GM21576 (cell line): ENCODE results near the gene TMEM181.

Experiments used
- ATAC-seq: cut with Tn5 transposase; IDR thresholded peaks from one replicate; pipeline ENCODE4 v1.9.1; 2021; ENCODE audit warnings: mild to moderate bottlenecking, moderate library complexity; ENCODE audit not compliant: unreplicated experiment

TMEM181 gene

DNA sequence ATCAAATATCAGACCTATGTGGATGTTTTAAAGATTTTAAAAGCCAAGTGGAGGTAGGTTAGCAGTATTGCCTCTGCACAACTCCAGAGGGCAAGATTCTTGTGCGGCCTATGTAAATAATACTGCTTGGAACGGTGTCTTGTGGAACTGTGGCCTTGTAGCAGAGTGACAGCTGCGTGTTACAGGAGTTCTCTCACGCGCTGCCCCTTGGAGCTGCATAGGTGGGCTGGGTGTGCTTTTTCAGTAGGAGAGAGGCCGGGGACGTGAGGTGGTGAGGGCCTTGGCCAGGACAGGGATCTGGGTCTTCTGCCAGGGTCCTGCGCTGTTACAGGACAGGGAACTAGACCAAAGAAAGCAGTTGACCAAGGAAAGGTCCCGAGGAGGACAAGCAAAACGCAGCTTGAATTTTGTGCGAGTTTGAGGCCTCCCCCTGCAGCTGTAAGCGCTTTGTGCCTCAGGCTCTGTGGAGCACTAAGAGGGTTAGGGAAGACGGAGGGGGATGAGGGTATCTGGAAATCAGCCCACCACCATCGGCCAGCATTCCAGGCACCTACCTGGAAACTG is 1.5 kb downstream of the TMEM181 start:
- ATAC-seq: no peak

DNA sequence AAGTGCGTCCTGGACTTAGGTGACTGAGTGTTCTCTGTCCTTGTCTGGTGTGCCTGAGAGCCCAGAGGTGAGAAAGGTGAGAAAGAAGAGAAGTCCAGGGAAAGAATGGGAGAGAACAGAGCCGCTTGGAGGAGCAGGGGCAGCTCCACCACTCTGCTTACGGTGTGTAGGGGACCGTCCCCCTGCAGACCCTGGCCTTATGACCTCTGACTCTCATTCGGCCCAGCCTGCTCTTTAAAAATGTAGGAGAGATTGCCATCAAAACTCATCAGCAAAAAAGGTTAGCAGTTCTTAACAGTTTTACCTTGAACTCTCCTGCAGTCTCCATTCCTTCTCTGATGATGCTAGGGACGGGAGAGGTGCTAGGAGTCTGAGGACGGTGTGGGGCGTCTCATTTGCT is 2.0 kb downstream of the TMEM181 start:
- ATAC-seq: no peak

DNA sequence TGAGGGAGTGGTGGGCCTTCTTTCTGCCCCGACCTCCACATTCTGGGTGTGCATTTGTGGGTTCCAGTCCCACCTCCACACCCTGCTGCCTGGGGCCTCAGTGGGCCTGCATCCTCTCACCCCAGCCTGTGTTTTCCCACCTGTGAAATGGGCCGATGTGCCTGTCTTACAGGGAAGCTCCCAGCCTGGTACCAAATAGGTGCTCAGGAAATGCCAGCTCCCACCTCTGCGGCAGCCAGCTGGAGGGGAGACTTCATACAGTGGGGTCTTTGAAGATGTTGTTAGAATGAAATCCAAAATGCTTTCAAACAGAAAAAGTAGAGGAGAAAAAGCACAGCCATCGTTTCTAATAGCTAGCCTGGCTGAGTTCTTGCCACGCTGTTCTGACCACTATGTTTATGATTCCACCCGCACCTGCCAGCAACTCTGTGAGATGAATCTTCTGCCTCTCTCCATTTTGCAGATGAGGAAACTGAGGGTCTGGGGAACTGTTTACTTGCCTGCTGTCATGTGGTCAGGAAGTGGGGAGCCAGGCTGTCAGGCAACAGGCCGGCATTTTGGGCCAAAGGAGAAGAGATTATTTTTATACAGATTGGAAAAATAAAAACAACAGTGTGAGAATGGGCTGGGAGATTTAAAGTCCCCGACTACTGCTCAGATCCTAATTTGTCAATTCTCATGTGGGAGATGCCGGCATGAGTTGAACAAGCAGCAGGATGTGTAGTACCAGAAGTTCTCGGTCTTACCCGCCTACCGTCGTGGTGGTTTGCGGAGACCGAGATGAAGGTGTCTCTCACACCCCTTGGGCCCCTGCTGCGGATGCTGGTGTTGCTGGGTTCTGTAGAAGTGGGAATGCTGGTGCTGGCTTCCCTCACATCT is 4.6 kb downstream of the TMEM181 start:
- no peak for ATAC-seq

DNA sequence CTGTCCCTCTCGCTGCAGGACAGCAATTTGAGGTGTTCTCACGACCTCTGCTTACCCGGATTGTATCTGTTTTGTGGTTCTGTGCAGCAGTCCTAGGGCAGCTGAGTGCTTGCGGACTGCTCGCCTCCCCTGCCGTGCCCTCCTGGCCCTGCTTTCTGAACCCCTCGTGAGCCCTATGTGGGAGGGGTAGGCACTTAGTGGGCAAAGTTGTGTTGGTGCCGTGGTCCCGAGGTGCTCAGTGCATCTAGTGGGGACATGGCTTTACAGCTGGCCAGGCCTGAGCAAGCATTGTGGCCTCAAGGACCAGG is 5.2 kb downstream of the TMEM181 start:
- ATAC-seq: no peak

DNA sequence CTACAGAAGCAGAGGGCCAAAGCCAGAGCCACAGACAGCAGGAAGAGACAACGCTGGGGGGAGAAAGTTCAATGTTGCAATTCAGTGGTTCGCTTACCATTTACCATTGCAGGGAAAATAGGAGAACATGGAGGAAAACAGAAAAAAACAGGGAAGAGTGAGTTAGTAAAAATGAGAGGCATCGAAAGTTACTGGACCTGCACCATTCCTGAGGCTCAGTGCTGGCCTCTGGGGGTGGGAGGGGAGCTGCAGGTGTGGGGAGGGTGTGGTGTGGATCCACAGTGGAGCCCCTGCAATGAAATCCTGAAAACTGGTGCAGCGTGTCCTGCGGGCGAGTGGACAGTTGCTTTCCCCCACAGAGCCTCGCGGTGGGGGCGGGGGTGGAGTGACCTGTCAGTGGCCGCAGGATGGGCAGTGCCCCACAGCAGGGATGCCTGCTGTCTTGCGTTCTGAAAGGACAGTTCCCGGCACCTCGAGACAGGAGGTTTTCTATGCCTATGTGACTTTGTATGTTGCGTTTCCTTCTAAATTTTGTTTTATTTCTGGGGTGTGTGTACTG is 5.7 kb downstream of the TMEM181 start:
- ATAC-seq: no peak

DNA sequence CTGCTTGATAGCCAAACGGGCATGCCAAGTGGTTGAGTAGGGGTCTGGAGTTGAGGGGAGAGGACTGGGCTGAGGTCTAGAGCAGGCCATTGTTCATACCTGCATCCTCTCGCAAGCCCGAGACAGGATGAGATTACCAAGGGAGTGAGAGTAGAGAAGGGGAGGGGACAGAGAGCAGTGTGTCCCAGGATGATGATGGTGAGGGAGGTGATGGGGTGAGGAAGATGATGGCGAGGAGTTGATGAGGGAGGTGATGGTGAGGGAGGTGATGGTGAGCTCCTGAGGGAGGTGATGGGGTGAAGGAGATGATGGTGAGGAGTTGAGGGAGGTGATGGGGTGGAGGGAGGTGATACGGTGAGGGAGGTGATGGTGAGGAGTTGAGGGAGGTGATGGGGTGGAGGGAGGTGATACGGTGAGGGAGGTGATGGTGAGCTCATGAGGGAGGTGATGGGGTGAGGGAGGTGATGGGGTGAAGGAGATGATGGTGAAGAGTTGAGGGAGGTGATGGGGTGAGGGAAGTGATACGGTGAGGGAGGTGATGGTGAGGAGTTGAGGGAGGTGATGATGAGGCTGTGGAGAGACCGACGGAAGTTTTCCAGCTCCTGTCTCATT is 6.4 kb downstream of the TMEM181 start:
- no peak for ATAC-seq

DNA sequence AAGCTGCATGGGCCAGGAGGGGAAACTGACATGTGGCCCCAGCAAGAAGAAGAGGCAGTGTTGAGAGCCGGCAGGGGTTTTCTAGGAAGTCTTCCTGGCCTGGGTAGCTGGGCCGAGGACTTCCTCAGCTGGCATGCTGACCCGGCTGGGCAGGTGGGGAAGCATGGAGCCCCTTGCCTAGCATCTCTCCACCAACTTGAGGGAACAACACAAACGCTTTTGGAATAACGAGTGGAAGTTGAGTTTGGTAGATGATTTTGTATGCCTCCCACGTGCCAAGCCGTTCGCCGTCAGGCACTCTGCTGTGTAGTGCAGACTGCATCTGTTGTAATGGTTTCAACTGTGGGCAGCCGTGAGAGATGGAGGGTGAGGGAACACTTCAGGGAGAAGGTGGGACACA is 7.3 kb downstream of the TMEM181 start:
- no peak for ATAC-seq

DNA sequence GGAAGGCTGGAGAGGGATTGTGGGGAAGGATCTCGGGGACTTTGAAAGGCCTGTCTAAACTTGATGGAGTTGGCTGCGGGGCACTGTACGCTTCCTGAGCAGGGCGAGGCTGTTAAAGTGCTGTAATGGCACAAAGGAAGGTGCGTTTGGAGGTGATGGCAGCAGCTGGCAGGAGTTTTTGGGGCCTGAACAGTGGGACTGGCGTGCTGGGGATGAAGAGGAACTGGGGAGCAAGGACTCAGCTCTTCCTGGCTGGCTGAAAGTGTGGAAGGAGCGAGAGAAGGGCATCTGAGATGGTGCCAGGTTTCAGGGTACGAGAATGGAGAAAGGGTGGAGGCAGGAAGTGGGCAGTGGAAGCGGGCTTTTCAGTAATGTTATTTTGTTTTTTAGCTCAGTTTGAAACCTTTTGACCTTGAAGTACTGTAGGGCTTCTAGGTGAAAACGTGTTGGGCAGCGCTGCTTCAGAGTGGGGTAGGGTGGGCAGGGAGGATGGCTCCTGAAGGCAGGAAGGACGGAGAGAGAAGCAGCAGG is 8.0 kb downstream of the TMEM181 start:
- ATAC-seq: no peak

DNA sequence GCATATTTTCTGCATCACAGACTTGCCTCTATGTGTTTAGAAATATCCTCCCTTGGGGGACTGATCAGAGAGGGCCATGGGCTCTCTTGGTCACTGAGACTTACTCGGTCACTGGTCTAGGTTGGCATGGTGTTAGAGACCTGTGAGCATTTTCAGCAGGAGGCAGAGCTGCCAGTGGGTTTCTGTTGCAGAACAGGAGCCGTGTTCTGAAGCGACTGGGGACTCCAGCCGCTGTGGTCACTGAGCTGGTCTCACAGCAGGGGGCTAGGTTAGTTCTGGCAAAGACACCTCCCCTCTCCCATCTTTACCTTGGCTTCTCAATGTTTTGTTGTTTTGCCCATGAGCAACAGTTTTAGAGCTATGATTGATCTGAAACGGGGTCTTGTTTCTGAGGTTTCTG is 8.7 kb downstream of the TMEM181 start:
- ATAC-seq: no peak

DNA sequence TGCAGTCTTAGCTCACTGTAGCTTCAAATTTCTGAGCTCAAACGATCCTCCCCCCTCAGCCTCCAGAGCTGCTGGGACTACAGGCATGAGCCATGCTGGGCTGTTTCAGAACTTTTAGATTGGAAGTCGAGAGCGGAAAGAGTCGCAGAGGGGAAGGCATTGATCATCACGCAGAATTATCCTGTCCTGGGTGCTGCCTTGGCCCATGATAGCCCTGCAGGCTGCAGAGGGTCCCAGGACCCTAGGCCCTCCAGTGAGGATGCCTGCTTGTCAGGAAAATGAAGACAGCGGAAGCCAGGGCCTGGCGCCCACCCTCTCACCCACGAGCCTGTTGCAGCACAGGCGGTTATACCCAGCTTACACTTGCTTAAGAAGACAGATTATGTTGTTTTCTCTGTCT is 9.1 kb downstream of the TMEM181 start:
- ATAC-seq: no peak

DNA sequence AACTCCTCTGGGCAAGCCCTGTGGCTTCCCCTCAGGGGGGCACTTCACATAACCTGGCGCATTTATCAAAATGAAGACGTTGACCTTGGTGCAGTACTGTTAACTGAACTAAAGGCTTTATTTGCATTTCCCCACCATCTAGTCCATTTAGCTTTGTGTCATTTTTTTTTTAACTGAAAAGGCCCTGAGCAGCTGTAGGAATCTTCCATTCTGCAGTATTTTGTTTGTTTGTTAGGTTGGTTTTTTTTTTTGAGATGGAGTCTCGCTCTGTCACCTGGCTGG is 10.7 kb downstream of the TMEM181 start:
- no peak for ATAC-seq

DNA sequence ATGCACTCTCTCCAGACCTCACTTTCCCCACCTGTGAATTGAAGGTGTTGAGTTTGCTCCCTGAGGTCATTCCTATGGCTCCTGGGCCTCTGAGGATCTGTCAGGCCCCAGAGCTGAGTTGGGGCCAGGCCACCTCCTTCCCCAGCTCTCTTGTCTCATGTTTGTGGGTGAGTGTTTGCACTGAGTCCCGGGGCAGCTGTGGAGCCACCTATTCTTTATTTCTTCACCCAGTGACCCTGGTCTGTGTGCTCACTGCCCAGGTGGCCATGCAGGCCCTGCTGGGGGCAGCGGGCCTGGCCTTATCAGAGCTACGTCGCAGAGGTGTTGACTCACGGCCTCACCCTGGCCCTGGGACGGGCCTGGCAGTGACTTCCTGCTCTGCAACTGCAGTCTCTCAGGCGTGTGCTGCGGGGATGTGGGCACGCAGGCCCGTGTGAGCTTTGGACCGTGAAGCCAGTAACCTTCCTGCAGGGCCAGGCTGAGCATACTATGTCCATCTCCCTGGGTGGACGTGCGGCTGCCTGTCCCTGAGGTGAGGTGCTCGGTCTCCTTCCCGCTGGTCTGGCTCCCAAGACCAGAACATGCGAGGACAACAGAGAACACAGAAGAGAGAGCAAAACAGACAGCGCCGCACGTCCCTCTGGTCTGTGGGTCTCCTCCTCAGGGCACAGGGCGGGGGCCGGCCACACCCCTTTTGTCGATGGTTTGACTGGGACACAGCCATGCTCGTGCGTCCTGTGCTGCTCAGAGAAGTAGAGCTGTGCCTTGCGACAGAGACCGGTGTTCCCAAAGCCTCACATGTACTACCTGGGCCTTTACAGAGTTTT is 12.1 kb downstream of the TMEM181 start:
- ATAC-seq: no peak

DNA sequence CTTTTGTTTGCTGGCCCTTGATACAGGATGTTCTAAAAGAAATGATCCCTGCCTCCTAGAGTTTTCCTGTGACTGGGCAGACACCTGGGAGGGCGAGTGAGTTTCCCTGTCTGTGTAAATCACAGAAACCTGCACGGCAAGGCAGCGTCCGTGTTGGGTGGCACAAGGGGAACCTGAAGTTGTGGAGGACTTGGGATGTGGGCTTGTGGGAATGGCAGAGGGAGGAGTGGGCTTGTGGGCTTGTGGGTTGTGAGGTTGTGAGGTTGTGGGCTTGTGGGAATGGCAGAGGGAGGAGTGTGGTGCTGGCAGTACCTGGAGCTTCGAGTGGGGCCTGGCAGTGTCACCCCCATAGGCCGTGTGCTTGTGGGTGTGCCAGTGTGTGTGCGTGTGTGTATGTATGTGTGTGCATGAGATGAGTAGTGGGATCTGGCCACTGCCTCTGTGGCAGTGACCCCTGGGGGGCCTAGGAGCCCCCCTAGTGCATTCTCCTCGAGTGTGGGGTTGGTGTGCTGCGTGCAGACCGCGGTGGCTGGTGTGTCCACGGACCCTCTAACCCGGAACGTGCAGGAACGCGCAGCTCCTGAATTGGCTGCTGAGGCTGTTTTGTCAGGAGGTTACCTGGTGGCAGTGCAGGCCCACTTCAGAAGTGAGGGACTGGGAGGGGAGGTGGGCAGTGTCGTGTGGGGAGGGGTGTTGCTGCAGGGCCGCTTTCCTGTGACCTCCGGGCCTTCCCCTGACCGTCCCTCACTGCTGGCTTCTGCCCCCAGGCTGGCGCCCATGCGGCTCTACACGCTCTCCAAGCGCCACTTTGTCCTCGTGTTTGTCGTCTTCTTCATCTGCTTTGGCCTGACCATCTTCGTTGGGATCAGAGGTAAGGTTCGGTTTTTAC is 13.0 kb downstream of the TMEM181 start:
- ATAC-seq: no peak

DNA sequence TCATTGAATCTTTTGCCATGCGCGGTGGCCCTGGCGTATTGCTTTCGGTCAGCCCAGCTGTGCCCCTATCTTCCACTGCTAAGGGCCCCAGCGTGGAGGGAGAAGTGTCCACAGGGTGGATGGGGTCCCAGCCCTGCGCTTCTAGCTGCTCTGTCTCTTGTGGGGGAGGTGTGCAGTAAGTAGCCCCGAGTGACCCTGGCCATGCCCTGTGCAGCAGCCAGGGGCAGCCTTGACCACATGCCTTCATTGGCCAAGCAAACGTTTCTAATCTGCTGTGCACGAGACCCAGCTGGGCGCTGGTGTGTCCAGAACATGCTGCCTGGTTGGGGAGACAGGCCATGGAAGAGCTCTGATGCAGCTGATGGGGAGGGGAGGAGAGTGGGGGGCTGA is 13.6 kb downstream of the TMEM181 start:
- no peak for ATAC-seq

DNA sequence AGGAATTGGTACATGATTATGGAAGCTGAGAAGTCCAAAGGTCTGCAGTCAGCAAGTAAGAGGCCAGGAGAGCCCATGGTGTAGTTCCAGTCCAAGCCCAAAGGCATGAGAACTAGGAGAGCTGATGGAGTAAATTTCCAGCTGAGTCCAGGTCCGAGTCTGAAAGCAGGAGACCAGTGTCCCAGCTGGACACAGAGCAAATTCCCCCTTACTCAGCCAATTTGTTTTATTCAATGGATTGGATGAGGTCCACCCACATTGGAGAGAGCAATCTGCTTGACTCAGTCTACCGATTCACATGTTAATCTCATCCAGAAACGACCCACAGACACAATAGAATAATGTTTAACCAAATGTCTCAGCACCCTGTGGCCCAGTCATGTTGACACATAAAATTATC is 14.9 kb downstream of the TMEM181 start:
- ATAC-seq: no peak

DNA sequence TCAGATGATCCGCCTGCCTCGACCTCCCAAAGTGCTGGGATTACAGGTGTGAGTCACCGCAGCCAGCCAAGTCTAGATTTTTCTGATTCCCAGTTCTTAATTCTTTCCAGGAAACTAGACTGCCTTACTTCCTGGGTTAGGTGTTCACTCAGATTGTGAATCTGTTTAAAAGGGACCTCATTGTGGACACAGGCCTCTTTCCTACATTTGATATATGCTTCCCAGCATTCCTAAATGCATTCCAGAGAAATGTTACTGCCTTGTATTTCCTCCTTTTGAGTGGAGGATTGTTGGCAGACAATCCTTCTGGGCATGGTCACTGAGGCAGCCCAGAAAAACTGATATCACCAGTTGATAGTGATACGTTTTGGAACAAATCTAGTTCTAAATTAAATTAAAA is 15.7 kb downstream of the TMEM181 start:
- ATAC-seq: no peak

DNA sequence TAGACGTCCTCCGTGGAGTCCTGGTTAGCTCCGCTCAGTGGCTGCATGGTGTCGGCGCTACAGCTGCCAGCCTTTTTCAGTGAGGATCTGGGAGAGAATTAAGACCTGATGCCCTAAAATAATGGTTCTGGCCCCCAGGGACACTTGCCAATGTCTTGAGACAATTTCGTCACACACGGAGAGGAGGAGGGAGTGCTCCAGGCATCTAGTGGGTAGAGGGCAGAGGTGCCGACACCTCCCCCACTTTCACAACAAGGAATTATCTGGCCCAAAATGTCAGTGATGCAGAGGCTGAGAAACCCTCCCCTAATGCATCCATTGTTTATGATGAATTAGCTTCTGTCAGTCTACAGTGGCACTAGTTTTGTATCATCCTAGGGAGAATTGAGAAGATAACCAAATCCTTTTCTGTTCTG is 24.4 kb downstream of the TMEM181 start:
- no peak for ATAC-seq

DNA sequence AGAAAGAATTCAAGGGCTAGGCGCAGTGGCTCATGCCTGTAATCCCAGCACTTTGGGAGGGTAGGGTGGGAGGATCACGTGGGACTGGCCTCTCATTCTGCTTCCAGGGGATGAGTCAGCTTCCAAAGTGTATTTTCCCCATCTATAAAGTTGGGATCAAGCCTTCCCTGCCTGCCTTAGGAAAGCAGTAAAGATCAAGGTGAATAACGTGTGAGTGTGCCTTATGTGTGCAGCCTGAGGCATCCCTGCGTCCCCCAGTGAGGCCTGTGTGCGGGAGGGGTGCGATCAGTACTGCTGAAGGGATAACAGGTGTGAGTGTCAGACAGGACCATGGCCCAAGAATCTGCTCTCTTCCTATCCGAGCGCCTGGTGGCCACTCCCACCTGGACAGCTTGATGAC is 26.8 kb downstream of the TMEM181 start:
- no peak for ATAC-seq

DNA sequence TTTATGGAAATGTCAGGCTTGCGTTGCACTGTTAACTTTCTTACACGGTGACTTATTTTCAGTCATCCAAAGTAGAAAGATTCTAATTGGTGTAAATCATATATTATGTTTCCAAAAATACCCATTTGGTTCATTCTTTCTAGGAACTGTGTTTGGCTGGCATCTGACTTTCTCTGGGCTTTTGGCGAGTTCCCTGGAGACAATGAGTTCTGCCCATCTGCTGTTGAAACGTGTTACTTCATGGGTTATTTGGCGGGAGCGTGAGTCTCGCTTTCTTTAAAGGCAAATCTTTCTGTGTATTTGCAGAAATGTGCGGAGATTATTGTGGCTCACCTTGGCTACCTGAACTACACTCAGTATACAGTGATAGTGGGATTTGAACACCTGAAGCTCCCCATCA is 29.5 kb downstream of the TMEM181 start:
- ATAC-seq: no peak

DNA sequence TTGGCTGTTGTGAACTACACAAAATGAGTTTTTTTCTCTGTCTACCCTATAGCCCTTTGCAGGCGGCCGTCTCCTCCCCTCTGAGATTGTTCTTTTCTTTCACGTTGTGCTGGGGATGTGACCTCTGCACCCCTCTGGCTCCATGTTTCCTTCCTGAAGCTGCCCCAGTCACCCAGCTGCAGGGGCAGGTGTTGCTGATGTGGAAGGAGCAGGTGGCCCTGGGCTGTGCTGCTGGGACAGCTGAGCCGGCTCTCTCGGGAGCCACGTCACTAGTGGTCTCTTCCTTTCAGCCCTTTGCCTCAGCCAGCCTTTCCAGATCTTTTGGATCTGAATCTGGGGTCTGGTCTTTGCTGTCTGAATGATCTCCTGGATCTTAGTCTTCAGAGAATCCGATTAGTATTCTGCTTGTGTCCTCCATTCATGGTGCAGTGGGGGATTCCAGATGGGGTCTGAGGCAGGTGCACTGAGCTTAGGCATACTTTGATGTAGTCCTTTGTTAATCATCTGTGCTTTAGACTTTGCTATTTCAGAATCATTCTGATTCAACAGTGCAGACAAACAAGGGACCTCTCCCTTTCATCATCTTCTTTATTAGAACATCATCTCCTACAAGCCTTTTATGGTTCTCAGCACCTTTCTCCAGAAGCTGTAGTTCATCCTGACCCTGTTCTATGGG is 31.4 kb downstream of the TMEM181 start:
- no peak for ATAC-seq
